ENCODE measurements around the gene ALG10B.

- no peak for TF ChIP-seq CTCF (IDR thresholded peaks at IDR 0.05)
- TF ChIP-seq EP300 (IDR thresholded peaks at IDR 0.05; ENCODE audit: low read depth) = no peak
- TF ChIP-seq POLR2A (IDR thresholded peaks at IDR 0.05) = no peak
These were observed 33.7 kb upstream of the ALG10B start for GRCh38 chr12:38282886-38283285.

All from transverse colon (tissue), 3 donors.